Mononuclear cell (primary cell): Measurements from ENCODE around the gene OR9Q2. TPM values are rescaled to one million over a fixed set of nuclear protein-coding genes. Genes with fewer than 3 reads are reported as not detected.
"Not testable (repeated sequence)": the region's sequence is repeated elsewhere in the genome, so short reads cannot be mapped to it uniquely, and the experiment has no call there.

ENCODE experiments used
- H3K27me3 ChIP-seq: 2 replicates; pipeline ENCODE4 v1.6.0; 2011; ENCODE audit warnings: low read length, control low read depth; ENCODE audit not compliant: insufficient read depth
- H3K4me1 ChIP-seq: 2 replicates; pipeline ENCODE4 v1.5.1; 2011; ENCODE audit warnings: mild to moderate bottlenecking, low read length, control low read depth; ENCODE audit not compliant: insufficient read depth
- H3K4me3 ChIP-seq: 2 replicates; pipeline ENCODE4 v1.5.1; 2011; ENCODE audit warnings: mild to moderate bottlenecking, low read length, moderate library complexity
- H3K9me3 ChIP-seq: 2 replicates; pipeline ENCODE4 v1.5.1; 2011; ENCODE audit warnings: low read depth, mild to moderate bottlenecking, control low read depth, low read length
- total RNA-seq: library from RNA; depleted of rRNA; stranded (reverse); fragments of >200 nt; gene quantifications from one replicate; pipeline ENCODE4 v1.2.3, GENCODE V29; 2012

OR9Q2 gene
- total RNA-seq, result not detected

DNA sequence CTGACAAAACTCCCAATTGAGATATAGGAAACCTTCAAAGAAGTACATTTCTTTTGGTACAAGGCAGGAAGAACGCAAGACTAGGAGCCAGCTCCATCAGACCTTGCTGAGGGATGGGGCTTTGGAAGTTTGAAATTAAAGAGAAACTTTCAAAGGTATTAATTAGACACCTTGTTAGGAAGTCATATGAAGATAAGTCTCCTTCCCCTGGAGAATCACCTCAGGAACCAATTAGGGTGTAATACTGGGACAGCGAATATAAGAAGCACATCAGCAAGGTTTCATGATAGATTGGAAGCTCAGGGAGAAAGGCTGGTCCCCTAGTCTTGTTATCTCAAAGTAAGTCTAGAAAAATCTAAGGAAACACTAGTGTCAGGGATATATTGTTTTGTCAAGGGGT lies at the start of gene OR9Q2:
TSS of gene OR9Q2 (plus strand) at position 301 of the 400 bp plus-strand sequence. CDS start 1,421 bp downstream, outside the sequence.
- H3K4me1 ChIP-seq, result no peaks in the 10 kb centered on the region
- H3K4me3 ChIP-seq, result no peak within 1 kb of the TSS
- H3K27me3 ChIP-seq, result no peaks in the 10 kb centered on the region

GRCh38 chr11:58142761-58143160 lies 46.1 kb upstream of the OR9Q2 start:
- Histone ChIP-seq H3K4me1 (no peaks in the 10 kb centered on the region), H3K4me3 (no peak overlapping the region), H3K9me3 (no peaks in the 10 kb centered on the region), H3K27me3 (no peaks in the 10 kb centered on the region)

More for the DNA sequence above, at the start of gene OR9Q2:
- no peaks in the 10 kb centered on the region for H3K9me3 ChIP-seq

- Histone ChIP-seq H3K9me3 (no peaks in the 10 kb centered on the region), H3K4me1 (no peaks in the 10 kb centered on the region), H3K27me3 (no peaks in the 10 kb centered on the region), H3K4me3 (no peak overlapping the region)
Observed at GRCh38 chr11:58152781-58153180, 36.1 kb upstream of the OR9Q2 start.

GRCh38 chr11:58164389-58164788 lies 24.5 kb upstream of the OR9Q2 start:
- Histone ChIP-seq H3K27me3 (no peaks in the 10 kb centered on the region), H3K4me3 (no peak overlapping the region), H3K9me3 (no peaks in the 10 kb centered on the region), H3K4me1 (no peaks in the 10 kb centered on the region)

DNA sequence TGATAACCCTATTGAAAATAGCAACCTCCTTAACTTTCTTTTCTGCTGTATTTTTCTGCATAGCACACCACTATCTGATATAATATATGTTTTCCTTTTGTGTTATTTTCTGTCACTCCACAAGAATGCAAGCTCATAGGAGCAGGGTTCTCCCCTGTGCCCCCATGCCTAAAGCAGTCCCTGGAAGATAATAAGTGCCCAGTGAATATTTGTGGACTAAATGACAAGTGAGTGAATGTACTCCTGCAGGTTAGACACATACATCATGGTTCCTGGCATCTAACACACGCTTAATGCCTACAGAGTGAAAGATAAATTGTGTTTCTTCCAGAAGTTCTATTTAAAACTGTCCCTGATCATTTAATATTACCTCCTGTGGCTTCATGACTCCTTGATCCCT lies 23.9 kb upstream of the OR9Q2 start:
- Histone ChIP-seq H3K27me3 (no peaks in the 10 kb centered on the region), H3K4me3 (no peak overlapping the region), H3K4me1 (no peaks in the 10 kb centered on the region), H3K9me3 (no peaks in the 10 kb centered on the region)

- no peaks in the 10 kb centered on the region for H3K9me3 ChIP-seq
- H3K4me1 ChIP-seq, result no peaks in the 10 kb centered on the region
- no peak overlapping the region for H3K4me3 ChIP-seq
- H3K27me3 ChIP-seq, result no peaks in the 10 kb centered on the region
Observed at GRCh38 chr11:58165504-58166106, 23.3 kb upstream of the OR9Q2 start.

DNA sequence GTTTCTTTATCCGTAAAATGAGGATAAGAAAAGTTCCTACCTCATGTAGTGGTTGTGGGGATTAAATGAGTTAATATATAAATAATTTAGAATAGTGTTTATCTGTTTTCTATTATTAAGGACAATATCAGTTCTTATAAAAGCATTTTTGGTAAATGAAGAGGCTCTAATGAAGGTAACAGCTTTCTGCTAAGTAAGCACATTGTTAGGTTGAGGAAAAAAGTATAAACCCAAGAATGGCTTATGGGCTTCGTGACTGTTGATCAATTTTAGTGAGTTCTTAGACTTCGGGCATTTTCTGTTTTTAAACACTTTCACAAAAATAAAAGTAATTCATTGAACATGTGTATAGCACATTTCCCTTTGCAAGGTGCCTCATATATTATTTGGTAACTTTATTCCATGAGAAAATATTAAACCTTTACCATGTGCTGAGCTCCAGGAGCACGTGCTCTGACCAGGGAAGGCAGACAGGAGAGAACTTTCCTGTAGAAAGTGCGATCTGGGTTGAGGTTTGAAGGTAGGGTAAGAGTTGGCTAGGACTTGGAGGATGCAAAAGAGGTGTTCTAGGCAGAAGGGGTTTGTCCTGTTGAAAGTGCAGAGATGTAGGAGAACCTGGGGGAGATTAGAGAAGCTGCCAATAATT lies 11.3 kb upstream of the OR9Q2 start:
- H3K27me3 ChIP-seq, result no peaks in the 10 kb centered on the region

GRCh38 chr11:58178444-58178843 lies 10.4 kb upstream of the OR9Q2 start:
- Histone ChIP-seq H3K27me3 (no peaks in the 10 kb centered on the region), H3K4me1 (no peaks in the 10 kb centered on the region), H3K9me3 (no peaks in the 10 kb centered on the region), H3K4me3 (no peak overlapping the region)

More for the DNA sequence above, 11.3 kb upstream of the OR9Q2 start:
- Histone ChIP-seq H3K9me3 (no peaks in the 10 kb centered on the region), H3K4me3 (no peak overlapping the region), H3K4me1 (no peaks in the 10 kb centered on the region)

GRCh38 chr11:58179648-58180047 lies 9.2 kb upstream of the OR9Q2 start:
- Histone ChIP-seq H3K4me3 (no peak overlapping the region), H3K4me1 (no peaks in the 10 kb centered on the region), H3K9me3 (no peaks in the 10 kb centered on the region), H3K27me3 (no peaks in the 10 kb centered on the region)

DNA sequence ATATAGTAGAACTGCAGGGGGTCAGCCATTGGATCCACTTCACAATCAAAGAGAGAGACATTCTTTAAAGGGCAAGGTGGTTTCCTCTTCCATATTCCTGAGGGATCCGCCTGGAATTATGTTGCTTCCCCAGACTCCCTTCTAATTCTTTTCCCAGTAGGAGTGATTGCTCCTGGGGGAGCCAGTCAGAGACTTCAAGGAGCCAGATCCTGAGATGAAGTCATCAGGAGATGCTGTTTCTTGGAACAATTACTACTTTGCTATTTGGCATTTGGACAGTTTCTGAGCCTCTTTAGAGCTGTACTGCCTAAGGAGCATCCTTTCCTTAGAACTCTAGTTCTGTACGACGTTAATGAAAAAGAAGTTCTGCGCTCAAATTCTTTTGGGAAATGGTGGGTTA lies 1.9 kb upstream of the OR9Q2 start:
- Histone ChIP-seq H3K27me3 (no peaks in the 10 kb centered on the region), H3K4me1 (no peaks in the 10 kb centered on the region), H3K9me3 (no peaks in the 10 kb centered on the region), H3K4me3 (no peak overlapping the region)

DNA sequence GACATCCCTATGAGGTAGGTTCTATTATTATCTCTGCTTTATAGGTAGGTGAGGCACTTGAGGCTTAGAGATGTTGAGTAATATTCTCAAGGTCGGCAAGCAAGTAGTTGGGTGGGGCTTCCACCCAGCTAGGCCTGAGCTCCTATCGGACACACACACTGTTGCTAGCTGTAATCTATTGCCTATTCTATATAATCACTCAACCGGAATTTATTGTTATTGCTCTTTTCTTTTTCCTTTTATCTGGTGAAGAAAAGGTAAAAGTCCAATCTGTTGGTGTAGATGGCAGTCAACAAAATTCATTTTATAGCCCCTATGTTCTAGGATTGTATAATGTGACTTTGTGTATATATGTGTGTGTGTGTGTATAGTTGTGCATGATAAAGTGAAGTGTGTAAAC lies 3.4 kb downstream of the OR9Q2 start:
- H3K4me3 ChIP-seq, result no peak overlapping the region
- H3K9me3 ChIP-seq, result peaks cover 3% of the 10 kb centered on the region
- no peaks in the 10 kb centered on the region for H3K27me3 ChIP-seq
- H3K4me1 ChIP-seq, result no peaks in the 10 kb centered on the region

GRCh38 chr11:58193391-58193790 lies 4.5 kb downstream of the OR9Q2 start:
- H3K4me3 ChIP-seq, result no peak overlapping the region
- peaks cover 11% of the 10 kb centered on the region for H3K9me3 ChIP-seq
- H3K4me1 ChIP-seq, result no peaks in the 10 kb centered on the region
- H3K27me3 ChIP-seq, result no peaks in the 10 kb centered on the region

GRCh38 chr11:58195939-58196338 lies 7.1 kb downstream of the OR9Q2 start:
- Histone ChIP-seq H3K4me3 (no peak overlapping the region), H3K4me1 (no peaks in the 10 kb centered on the region), H3K27me3 (no peaks in the 10 kb centered on the region), H3K9me3 (peaks cover 11% of the 10 kb centered on the region)

DNA sequence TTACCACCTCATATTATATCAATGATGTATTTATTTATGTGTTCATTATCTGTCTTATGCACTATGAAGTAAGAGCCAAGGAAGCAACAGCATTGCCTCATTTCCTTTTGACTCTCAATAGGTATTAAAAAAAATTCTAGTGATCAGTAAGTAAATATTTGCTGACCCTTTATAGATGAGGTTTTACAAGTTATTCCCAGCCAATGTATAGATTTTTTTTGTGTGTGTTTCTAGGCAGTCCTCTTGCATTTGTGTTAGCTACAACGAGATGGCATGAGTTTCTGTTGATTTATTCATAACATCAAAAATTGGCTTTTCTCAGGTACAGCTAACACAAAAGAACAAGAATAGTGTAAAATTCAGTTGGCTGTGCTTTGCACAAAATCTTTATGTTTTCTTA lies 10.4 kb downstream of the OR9Q2 start:
- no peaks in the 10 kb centered on the region for H3K4me1 ChIP-seq
- H3K9me3 ChIP-seq, result peaks cover 11% of the 10 kb centered on the region
- no peaks in the 10 kb centered on the region for H3K27me3 ChIP-seq
- H3K4me3 ChIP-seq, result no peak overlapping the region

DNA sequence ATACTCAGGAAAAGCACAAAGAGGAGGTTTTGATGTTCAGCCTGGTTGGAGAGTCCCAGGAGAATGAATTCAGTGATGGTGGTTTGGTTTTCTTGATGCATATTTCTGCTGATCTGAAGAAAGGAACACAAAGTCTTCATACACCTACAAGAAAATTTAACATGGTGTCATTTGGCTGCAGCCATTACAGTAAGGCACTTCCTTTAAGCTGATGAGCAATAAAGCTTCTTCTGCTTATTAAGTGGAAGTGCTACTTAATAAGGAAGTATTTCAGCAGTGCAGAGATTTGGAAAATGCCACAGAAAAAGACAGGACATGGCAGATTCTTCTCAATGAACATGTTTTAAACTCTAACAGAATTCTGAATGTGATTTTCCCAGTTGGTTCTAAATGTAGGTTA lies 15.2 kb downstream of the OR9Q2 start, which contains the start of gene OR1S2:
TSS of gene OR1S2 (minus strand) at position 101 of the 400 bp plus-strand sequence. CDS start at position 101, 0 bp downstream.
- Histone ChIP-seq H3K4me3 (no peak within 1 kb of the TSS), H3K9me3 (no peaks in the 10 kb centered on the region), H3K27me3 (no peaks in the 10 kb centered on the region), H3K4me1 (no peaks in the 10 kb centered on the region)

DNA sequence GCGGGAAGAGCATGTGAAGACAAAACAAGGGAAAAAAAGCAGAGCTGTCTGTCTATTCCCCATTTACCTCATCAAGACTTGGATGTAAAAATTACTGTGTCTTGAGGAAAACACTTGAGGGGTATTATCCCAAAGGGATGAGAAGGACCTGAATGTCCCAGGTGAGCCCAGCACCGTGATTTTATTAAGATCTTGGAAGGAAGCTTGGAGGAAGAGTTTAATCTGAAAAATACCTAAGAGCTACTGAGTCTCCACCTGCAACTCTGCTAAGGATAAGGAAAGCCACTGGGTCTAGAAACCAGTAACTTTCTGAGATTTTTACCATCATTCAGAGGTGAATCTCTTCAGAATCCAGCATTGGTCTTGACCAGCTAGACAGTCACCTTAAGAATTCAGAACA lies 23.6 kb downstream of the OR9Q2 start, which contains the start of gene OR1S1:
TSS of gene OR1S1 (plus strand) at position 301 of the 400 bp plus-strand sequence.
- H3K4me3 ChIP-seq, H3K4me1 ChIP-seq, H3K27me3 ChIP-seq, H3K9me3 ChIP-seq: not testable (repeated sequence)
